Stimulated activated CD8-positive, alpha-beta memory T cell treated with anti-CD3 and anti-CD28 coated beads, Interleukin-7, amount 100 ng/mL, for 1 hour (primary cell): ENCODE results near the gene SCFD1.
"Not testable (repeated sequence)": the region's sequence is repeated elsewhere in the genome, so short reads cannot be mapped to it uniquely, and the experiment has no call there.

Source experiments
- DNase-seq, 2 donors: peaks; one replicate each; pipeline ENCODE4 v3.0.0-alpha.2; 2020; ENCODE audit warnings: low read depth in 2 of 2

Gene SCFD1

GRCh38 chr14:30673071-30673470, 51.0 kb downstream of the SCFD1 start:
- DNase-seq: no peak

GRCh38 chr14:30678926-30679431, 56.9 kb downstream of the SCFD1 start:
- DNase-seq: no peak

GRCh38 chr14:30680036-30680435, 57.9 kb downstream of the SCFD1 start:
- DNase-seq: no peak

GRCh38 chr14:30680776-30681175, 58.7 kb downstream of the SCFD1 start:
- DNase-seq: not testable (repeated sequence)

GRCh38 chr14:30681752-30682355, 59.7 kb downstream of the SCFD1 start:
- DNase-seq: no peak

GRCh38 chr14:30690487-30691355, 68.6 kb downstream of the SCFD1 start:
- peak in 1 of 2 donors; percentile 0 for DNase-seq

- no peak for DNase-seq
Measured at GRCh38 chr14:30691751-30692398, 69.8 kb downstream of the SCFD1 start.

GRCh38 chr14:30692669-30693068, 70.5 kb downstream of the SCFD1 start:
- DNase-seq: no peak

- DNase-seq: no peak
Measured at GRCh38 chr14:30698463-30698862, 76.3 kb downstream of the SCFD1 start.

GRCh38 chr14:30706704-30707103, 84.6 kb downstream of the SCFD1 start:
- DNase-seq: no peak

GRCh38 chr14:30708157-30708556, 86.0 kb downstream of the SCFD1 start:
- DNase-seq: no peak

GRCh38 chr14:30709201-30709600, 87.1 kb downstream of the SCFD1 start:
- no peak for DNase-seq

GRCh38 chr14:30710876-30711275, 88.8 kb downstream of the SCFD1 start:
- DNase-seq: no peak

GRCh38 chr14:30719137-30719536, 97.0 kb downstream of the SCFD1 start:
- DNase-seq: no peak

GRCh38 chr14:30725763-30726162, 103.6 kb downstream of the SCFD1 start:
- no peak for DNase-seq

GRCh38 chr14:30728471-30728870, 106.4 kb downstream of the SCFD1 start:
- no peak for DNase-seq

GRCh38 chr14:30737916-30738315, 115.8 kb downstream of the SCFD1 start:
- DNase-seq: no peak

- no peak for DNase-seq
Measured at GRCh38 chr14:30738978-30739377, 116.9 kb downstream of the SCFD1 start.

- DNase-seq: no peak
Measured at GRCh38 chr14:30748343-30748742, 126.2 kb downstream of the SCFD1 start.

GRCh38 chr14:30751646-30752416, 129.7 kb downstream of the SCFD1 start:
- no peak for DNase-seq

GRCh38 chr14:30753452-30753851, 131.3 kb downstream of the SCFD1 start:
- no peak for DNase-seq

- DNase-seq: no peak
Measured at GRCh38 chr14:30754778-30755177, 132.7 kb downstream of the SCFD1 start.
